ENCODE data around the gene EEPD1.
A peak's percentile ranks its signal among the peaks of the same experiment; 100 is the strongest.

Gene EEPD1

DNA sequence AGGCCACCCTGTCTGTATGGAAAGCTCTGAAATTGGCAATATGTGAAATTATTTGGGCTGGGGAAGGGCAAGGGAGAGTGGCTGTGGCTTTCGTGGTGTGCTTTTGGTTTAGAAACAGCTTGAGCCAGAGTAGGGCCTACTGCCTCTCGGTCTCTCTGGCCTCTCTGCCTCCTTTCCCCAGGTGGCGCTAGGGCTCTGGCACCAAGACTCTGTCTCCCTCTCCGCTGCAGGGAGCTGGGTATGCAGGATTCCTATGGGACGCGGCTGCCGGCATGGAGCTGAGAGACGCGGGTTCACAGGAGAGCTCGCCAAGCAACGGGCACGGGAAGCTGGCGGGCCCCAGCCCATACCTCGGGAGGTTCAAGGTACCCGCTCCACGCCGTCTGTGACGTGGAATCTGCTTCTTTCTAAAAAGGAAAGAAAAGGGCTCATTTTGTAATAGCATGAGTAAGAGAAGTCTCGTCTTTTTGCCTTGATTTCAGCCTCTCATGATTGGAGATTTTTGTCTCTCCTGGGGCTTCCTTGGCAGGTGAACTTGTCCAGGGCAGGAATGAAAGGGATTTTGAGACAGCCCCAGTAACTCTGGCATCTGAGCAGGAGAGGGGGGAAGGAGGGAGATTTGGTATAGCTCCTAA lies 131.5 kb downstream of the EEPD1 start:
- no peak for DNase-seq

GRCh38 chr7:36285276-36285675 lies 132.2 kb downstream of the EEPD1 start:
- DNase-seq: no peak

- DNase-seq: peak; percentile 54
Observed at GRCh38 chr7:36286226-36286625, 133.2 kb downstream of the EEPD1 start.

- DNase-seq: no peak
Observed at GRCh38 chr7:36286688-36287087, 133.6 kb downstream of the EEPD1 start.

DNA sequence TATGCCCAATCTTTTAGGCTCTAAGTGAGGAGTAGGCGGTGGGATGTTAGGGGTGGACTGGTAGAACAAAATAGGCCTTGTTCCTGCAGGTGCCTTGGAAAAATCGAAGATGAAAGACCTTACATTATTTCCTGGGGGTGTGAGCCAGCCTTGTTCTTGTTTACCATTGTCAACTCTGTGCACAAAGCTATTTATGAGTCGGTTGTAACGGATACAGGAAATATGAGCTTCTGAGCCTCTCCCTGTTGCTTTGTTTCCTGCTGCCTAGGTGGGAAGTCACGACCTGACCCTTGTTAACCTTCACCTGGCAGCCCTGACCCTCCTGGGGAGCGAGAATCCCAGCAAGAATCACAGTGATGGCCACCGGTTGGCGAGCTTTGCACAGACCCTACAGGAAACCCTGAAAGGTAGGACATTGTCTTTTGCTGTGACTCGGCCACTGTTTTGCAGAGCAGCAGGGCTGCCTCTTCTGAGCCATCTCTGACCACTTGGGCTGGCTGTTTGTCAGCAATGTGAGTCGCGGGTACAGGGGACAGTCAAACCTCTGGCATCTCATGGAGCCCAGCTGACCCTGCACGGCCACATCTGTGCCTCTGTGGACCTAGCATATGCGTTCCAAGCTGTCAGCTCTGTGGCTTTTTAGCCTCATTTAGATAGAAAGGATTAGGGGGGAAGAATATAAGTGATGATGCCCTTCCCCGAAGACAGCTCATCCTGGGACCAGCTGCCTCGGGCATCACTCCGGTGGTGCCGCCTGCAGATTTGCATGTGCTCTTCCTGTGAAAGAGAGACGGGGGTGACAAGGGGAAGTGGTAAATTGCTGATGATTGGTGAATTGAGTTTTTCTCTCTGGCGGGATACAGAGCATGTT lies 134.6 kb downstream of the EEPD1 start:
- DNase-seq: peak; percentile 45

DNA sequence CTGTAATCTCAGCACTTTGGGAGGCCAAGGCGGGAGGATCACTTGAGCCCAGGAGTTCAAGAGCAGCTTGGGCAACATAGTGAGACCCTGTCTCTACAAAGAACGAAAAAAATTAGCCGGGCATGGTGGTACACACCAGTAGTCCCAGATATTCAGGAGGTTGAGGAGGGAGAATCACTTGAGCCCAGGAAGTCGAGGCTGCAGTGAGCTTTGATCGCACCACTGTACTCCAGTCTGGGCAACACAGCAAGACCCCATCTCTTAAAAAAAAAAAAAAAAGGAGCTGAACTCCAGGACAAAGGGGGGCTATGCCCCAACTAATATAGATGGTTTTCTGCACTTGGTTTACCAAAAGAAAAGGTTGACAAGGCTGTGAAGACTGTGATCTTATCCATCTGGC lies 135.4 kb downstream of the EEPD1 start:
- no peak for DNase-seq

DNA sequence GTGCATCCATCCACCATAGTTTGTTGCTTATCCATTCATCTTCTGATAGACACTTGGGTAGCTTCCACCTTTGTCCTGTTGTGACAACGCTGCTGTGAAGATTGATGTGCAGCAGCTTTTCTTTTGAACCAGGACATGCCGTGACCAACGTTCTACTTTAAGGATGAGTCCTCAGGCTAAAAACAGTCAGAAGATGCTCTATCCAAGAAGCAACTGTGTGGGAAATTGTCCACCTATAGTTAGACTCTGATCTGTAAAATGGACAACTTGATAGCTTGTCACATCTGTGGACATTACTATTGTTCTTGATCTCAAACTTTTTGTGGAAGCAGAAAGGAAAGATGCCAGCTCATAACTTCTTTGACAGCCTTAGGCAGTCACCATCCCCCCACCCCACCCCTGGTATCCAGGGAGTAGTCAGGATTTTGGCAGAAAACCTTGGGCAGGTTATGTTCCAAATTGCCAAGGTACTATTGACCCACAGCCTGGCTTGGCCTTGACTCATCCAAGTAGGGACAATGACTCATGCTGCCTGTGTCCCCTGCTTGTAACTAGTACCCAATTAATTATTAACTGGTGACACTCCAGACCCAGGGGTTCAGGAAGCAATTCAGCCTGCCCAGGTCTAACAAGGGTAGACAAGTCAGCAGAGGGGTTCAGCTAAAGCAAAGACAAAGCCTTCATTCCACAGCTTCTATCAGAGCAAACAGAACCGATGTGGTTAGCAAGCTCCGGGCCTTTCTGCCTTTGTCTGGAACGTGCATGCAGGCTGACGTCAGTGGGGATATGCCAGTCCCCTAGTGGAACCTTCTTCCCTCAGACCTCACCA lies 137.0 kb downstream of the EEPD1 start:
- no peak for DNase-seq

DNA sequence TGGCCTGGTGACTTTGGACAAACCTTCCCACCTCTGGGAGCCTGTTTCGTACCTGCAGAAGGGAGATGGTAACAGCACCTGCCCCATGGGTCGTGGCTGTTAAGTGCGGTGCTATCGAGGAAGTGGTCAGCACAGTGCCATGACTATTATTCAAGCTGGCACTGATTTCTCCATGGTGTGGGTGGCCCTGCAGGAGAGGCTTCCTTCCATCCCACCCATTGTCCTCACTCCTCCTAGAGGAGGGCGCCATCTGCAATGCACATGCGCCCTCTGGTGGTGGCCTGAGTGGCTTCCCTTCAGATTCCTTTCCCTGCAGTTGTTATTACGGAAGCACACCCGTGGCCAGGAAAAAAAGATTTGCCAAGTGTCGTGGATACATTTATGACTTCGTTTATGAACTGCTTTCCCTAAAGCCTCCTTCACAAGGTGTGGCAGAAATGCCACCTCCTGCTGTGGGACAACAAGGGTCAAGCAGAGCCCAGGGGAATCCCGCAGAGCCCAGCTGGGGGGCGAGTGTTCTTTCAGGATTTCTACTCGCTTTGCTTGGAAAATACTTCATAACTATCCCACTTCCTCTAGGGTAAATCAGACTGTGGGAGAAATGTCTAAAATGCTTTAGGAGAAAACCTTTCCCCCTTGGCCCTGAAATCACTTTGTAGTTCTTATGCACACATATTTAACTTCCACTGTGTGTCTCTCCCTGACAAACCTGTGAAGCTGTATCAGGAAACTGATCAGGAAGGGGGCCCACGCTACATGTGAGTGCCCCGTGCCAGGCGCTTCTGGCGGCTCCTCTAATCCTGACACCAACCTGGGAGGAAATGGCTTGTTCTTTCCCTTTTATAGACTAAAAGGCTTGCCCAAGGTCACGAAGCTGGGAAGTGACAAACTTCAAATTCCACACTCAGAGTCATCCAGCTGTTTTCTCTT lies 138.6 kb downstream of the EEPD1 start:
- peak; percentile 73 for DNase-seq

- no peak for DNase-seq
Observed at GRCh38 chr7:36295090-36295489, 142.0 kb downstream of the EEPD1 start.

DNA sequence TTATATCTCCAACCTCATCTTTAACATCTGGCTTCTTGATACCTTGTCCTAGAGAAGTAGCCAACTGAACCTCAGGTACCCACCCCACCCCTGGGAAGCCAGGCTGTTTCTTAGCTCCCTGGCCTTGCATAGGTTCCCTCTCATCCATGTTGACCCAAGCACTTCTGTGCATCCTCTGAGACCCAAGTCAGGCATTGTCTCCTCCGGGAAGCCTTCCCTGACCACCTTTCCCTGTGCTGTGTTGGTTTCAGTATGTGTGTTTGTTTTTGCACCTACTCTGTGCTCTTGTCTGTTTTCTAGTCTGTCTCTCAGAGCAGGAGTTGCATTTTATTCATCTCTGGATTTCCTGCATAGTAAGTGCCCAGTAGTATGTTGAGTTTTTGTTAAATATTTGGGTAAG lies 143.2 kb downstream of the EEPD1 start:
- DNase-seq: no peak

GRCh38 chr7:36297364-36298009 lies 144.4 kb downstream of the EEPD1 start:
- no peak for DNase-seq

DNA sequence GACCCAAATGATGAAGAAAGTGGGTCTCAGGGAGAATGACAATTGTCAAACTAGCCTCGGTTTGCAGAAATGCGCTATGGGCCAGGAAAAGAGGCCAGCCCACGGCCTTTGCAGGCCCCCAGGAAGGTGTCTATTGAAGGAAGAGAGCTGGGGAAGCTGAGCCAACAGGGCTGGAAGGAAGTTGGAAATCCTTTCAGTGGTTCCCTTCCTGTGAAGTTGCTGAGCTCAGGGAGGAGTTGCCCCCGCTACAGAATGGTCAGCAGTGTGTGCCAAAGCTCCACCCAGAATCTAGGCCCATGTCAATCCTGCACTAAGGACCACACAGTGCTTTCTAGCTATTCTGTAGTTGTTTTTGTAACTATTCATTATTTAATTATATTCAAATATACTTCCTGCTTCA lies 145.1 kb downstream of the EEPD1 start:
- DNase-seq: no peak

- no peak for DNase-seq
Observed at GRCh38 chr7:36299223-36299774, 146.2 kb downstream of the EEPD1 start.

GRCh38 chr7:36299823-36300341 lies 146.8 kb downstream of the EEPD1 start:
- DNase-seq: no peak

DNA sequence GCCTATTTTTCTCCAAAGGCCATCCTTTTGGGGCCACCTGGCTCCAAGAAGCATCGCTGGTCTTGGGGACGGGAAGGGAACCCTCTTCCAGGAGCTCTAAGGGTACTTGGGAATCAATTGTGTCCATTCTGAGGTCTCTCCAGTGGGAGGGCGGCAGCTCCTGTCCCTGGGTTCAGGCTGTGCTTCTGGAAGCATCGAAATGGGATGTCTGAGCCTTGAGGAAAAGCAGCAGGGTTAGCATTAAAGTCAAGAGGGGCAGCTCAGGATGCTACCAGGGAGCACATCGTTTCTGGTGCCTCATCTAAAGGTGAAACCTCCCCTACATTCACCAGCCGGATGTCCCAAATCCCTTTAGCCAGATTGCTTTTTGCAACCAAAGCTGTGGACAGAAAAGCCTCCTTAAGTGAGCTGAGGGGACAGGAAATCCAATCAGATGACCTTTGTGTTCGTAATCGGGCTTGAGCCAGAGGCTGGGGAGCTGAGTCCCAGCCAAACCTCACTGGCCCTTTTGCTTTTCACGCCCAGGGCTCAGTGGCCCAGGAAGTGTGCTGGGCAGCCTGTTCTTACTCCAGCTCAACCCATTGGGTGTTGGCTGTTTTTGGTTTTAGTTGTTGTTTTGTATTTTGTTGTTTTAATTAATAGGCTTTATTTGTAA lies 147.8 kb downstream of the EEPD1 start:
- DNase-seq: no peak

DNA sequence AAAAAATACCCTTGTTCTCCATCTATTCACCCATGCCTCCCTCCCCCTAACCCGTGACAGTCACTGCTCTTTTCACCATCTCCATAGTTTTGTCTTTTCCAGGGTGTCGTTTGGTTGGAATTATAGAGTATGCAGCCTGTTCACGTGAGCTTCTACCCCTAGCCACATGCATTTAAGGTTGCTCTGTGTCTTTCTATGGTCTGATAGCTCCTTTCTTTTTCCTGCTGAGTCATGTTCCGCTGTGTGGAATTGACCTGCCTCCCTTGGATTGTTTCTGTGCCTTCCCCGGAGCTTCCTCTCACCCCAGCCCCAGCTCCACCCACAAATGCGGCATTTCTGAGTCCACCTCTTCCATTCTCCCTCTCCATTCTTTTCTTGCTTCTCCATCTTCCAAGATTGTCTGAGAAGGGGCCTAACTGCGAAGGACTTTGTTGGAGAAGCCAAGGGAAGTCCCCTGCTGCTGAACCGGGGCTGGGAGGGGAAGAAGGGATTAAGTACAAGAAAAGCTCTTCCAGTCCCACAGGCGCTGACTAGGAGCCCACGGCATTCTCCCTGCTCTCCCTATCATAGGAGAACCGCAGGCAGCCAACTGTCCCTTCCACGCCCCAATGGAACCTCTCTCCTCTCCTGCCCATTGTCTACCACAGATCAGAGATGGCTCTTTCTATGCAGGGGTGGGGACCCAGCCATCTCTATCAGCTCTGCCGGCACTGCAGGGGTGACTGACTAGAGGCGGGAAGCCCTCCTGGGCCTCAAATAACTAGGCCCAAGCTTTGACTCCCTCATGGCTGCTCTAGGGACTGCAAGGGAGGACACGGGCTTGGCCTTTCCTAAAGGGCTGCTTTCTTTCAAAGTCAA lies 149.1 kb downstream of the EEPD1 start:
- no peak for DNase-seq

- no peak for DNase-seq
Observed at GRCh38 chr7:36303202-36304098, 150.4 kb downstream of the EEPD1 start.

DNA sequence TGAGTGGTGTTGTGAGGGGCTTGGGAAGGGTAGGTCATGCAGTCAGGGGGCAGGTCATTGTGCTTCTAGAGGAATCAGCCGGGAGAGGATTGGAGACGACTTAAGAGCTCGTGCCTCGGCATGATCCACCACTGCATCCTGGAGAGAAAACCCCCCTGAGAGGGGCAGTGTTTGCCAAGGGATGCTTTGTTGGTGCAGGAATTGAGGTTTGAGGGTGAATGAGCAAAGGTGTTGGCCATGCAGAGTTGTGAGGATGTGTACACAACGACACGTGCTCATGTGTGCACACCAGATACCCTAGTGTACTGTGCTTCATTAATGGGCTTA lies 151.0 kb downstream of the EEPD1 start:
- DNase-seq: no peak

GRCh38 chr7:36305226-36305625 lies 152.2 kb downstream of the EEPD1 start:
- no peak for DNase-seq
